Glutamatergic neuron (in vitro differentiated cells): Measurements from ENCODE around the gene C13orf46. TPM values are rescaled to one million over a fixed set of nuclear protein-coding genes. Genes with fewer than 3 reads are reported as not detected.
A peak's percentile ranks its signal among the peaks of the same experiment; 100 is the strongest.

ENCODE experiments used
- DNase-seq: peaks from one replicate; pipeline ENCODE4 v3.0.0; 2022
- H3K27ac Mint-ChIP-seq: one replicate; pipeline ENCODE4 v1.8.0; 2020; ENCODE audit warnings: mild to moderate bottlenecking, mixed read lengths, inconsistent platforms; ENCODE audit not compliant: unreplicated experiment
- H3K27me3 Mint-ChIP-seq: one replicate; pipeline ENCODE4 v1.8.0; 2020; ENCODE audit warnings: mild to moderate bottlenecking, moderate library complexity, mixed read lengths, inconsistent platforms; ENCODE audit not compliant: unreplicated experiment
- H3K36me3 Mint-ChIP-seq: one replicate; pipeline ENCODE4 v1.8.0; 2020; ENCODE audit warnings: mild to moderate bottlenecking, mixed read lengths, inconsistent platforms; ENCODE audit not compliant: unreplicated experiment
- H3K4me1 Mint-ChIP-seq: one replicate; pipeline ENCODE4 v1.8.0; 2020; ENCODE audit warnings: mild to moderate bottlenecking, low read depth, mixed read lengths, inconsistent platforms; ENCODE audit not compliant: unreplicated experiment
- H3K4me3 Mint-ChIP-seq: one replicate; pipeline ENCODE4 v1.8.0; 2020; ENCODE audit warnings: mild to moderate bottlenecking, mixed read lengths, inconsistent platforms; ENCODE audit not compliant: unreplicated experiment
- H3K9me3 Mint-ChIP-seq: one replicate; pipeline ENCODE4 v1.8.0; 2020; ENCODE audit warnings: mild to moderate bottlenecking, moderate library complexity, mixed read lengths, inconsistent platforms; ENCODE audit not compliant: unreplicated experiment
- total RNA-seq: library from RNA; stranded (reverse); fragmentation: NEBNext Ultra II Directional; extraction: Animal tissue kit (Norgen Biotek cat#: 25700); gene quantifications from one replicate; pipeline ENCODE4 v1.2.1, GENCODE V29; 2021; ENCODE audit not compliant: unreplicated experiment
- TF ChIP-seq, protein P1 (sequence below): fragments of 200-600 bp; sonication (generic); IDR thresholded peaks from one replicate; pipeline ENCODE4 v1.5.0; 2021; ENCODE audit not compliant: partially characterized antibody, unreplicated experiment

C13orf46 gene
- total RNA-seq, 1 donor from 2014 or later, result 0.71 TPM

DNA sequence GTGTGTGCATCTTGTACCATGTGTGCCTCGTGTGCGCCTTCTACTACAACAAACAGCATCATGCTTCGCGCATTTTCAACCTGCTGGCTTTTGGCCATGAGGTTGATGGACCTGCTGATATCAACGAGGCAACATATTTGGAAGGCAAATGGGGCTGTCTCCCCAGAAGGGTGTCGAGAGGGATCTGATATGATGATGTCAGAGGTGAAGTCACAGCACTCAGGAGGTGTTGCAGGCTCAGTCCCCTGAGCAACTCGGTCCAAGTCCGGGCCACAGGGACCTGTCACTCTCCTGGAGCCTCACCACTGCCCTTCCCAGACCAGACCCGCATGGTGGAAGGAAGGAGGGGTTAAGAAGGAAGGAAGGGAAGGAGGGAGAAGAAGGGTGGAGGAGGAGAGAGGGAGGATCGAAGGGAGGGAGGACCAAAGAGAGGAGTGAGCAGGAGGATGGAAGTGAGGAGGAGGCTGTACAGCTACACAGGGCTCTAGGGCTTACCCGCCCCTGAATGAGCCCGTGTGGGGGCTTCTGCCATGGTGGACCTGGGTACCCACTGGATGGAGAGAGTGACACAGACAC is 6.7 kb upstream of the C13orf46 start:
- Mint-ChIP-seq H3K9me3 (peaks cover 5% of the 10 kb centered on the region), H3K27me3 (peaks cover 13% of the 10 kb centered on the region), H3K27ac (no peak overlapping the region), H3K4me1 (no peaks in the 10 kb centered on the region), H3K36me3 (peaks cover 9% of the 10 kb centered on the region), H3K4me3 (peak overlapping the region; percentile 57)
- DNase-seq, result no peak
- TF ChIP-seq, protein P1, sequence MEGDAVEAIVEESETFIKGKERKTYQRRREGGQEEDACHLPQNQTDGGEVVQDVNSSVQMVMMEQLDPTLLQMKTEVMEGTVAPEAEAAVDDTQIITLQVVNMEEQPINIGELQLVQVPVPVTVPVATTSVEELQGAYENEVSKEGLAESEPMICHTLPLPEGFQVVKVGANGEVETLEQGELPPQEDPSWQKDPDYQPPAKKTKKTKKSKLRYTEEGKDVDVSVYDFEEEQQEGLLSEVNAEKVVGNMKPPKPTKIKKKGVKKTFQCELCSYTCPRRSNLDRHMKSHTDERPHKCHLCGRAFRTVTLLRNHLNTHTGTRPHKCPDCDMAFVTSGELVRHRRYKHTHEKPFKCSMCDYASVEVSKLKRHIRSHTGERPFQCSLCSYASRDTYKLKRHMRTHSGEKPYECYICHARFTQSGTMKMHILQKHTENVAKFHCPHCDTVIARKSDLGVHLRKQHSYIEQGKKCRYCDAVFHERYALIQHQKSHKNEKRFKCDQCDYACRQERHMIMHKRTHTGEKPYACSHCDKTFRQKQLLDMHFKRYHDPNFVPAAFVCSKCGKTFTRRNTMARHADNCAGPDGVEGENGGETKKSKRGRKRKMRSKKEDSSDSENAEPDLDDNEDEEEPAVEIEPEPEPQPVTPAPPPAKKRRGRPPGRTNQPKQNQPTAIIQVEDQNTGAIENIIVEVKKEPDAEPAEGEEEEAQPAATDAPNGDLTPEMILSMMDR, result no peak

DNA sequence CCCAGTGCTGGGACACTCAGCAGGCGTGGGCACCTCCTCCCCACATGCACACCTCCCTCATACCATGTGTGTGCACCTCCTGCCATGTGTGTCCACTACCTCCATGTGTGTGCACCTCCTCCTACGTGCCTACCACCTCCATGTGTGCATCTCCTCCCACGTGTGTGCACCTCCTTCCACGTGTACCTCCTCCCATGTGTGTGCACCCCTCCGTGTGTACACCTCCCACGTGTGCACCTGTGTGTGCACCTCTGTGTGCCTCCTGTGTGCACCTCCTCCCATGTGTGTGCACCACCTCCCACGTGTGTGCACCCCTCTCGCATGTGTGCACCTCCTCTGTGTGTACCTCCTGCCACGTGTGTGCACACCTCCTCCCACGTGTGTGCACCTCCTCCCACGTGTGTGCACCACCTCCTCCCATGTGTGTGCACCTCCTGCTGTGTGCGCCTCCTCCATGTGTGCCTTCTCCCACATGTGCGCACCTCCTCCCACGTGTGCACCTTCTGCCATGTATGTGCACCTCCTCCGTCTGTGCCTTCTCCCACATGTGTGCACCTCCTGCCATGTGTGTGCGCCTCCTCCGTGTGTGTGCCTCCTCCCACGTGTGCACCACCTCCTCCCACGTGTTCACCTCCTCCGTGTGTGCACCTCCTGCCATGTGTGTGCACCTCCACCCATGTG is 6.1 kb upstream of the C13orf46 start:
- Mint-ChIP-seq H3K9me3 (peaks cover 5% of the 10 kb centered on the region), H3K27me3 (peaks cover 13% of the 10 kb centered on the region), H3K36me3 (peaks cover 9% of the 10 kb centered on the region), H3K4me3 (peak overlapping the region; percentile 57), H3K27ac (no peak overlapping the region), H3K4me1 (no peaks in the 10 kb centered on the region)
- TF ChIP-seq, protein P1, result no peak
- no peak for DNase-seq

DNA sequence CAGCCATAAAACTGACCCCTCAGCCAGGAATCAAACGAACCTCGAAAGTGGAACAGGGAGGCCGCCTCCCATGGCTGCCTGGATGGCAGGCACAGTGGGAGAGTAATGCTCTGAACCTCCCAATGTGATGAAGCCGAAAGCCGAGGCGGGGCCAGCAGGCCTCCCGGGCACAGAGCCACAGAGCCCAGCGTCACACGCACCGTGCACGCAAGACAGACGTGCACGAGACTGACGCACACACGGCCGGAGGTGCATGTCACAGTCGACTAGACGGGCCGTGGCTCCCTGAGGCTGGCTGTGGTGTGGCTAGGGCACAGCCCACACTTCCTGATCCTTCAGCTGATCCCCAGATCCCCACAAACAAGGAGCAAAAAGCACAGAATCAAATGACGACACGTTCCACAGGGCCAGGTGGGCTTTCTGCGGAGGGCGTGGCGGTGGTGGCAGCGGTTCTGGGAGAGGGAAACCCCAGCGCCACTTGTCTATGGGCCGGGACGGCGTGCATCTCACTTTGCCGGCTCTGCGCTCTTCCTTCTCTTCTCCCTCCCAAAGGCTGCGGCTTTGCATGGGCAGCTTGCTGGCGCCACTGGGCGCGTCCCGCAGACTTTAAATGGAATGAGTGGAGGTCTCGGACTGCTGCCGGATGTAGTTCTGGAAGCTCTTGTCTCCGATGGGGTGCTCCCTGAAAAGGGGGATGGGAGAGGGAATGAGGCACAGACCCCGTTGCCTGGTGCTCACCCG is 5.0 kb upstream of the C13orf46 start:
- peak; percentile 13 for DNase-seq
- H3K9me3 Mint-ChIP-seq, result peaks cover 5% of the 10 kb centered on the region
- TF ChIP-seq, protein P1, result no peak
- no peaks in the 10 kb centered on the region for H3K4me1 Mint-ChIP-seq
- H3K27me3 Mint-ChIP-seq, result peaks cover 13% of the 10 kb centered on the region
- peaks cover 9% of the 10 kb centered on the region for H3K36me3 Mint-ChIP-seq
- H3K27ac Mint-ChIP-seq, result no peak overlapping the region
- no peak overlapping the region for H3K4me3 Mint-ChIP-seq

GRCh38 chr13:113977976-113978375 is 4.1 kb upstream of the C13orf46 start:
- Mint-ChIP-seq H3K36me3 (peaks cover 9% of the 10 kb centered on the region), H3K9me3 (peaks cover 5% of the 10 kb centered on the region), H3K4me3 (no peak overlapping the region), H3K4me1 (no peaks in the 10 kb centered on the region), H3K27me3 (peaks cover 13% of the 10 kb centered on the region), H3K27ac (no peak overlapping the region)
- DNase-seq, result no peak
- TF ChIP-seq, protein P1, result no peak
